Measurements from ENCODE around the gene AUNIP. TPM values are rescaled to one million over a fixed set of nuclear protein-coding genes. Genes with fewer than 3 reads are reported as not detected.

The AUNIP gene
- total RNA-seq, 3 donors from 2014 or later (not counting 1 experiment from before 2014, with no cell fraction given), result 0.16 to 0.50 (median 0.20) TPM

DNA sequence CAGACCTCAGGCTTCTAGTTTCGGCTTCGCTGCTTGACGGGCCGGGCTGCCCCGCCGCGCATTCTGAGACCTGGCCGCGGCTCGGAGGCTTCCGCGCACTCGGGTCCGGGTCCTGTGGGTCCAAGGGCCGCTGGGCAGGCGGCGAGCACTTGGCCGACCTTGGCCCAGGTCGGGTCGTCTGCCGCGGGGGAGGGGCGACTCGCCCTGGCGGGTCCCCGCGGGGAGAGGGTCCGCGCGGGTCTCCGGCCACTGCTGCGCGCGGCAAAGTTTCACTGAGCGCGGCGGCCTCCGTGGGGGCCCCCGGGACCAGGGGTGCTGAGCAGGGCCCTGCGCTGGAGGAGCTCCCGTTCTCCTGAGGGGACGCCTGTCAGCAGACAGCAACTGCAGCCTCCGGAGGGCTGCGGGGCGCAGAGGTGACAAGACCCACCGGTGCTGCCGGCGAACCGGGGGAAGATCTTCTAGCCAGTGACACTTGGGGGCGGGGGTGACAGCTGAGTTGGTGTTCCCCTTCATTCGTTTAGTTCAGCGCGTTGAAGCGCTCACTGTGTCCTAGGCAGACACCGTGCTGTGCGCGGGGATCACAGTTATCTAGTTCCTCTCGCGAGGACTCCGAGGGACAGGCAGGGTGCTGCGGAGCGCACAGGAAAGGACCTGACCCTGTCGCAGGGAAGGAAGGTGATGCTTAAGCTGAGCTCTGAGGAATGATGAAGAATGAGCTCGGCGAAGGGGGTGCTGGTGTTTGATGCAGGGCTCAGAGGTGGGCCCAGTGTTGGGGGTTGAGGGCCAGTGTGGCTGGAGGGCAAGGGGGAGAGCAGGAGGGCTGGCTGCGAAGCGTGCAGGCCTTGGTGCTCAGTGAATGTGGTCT lies 38.8 kb downstream of the AUNIP start:
- peak overlapping the region; percentile 97 for H3K4me3 Mint-ChIP-seq
- no peaks in the 10 kb centered on the region for H3K27me3 Mint-ChIP-seq (ENCODE audit: low read depth in 2 of 2)
- ATAC-seq (peak; percentile 71 to 81 (median 73)), DNase-seq (peak; percentile 77 to 88)
- H3K4me1 ChIP-seq (ENCODE audit: control insufficient read depth, insufficient read depth, low read length), result peaks cover 26% of the 10 kb centered on the region
- peak overlapping the region; percentile 96 for H3K27ac ChIP-seq (ENCODE audit: low read length)
- no peaks in the 10 kb centered on the region for H3K9me3 ChIP-seq (ENCODE audit: control insufficient read depth, insufficient read depth, low read length)
- TF ChIP-seq, protein P1, sequence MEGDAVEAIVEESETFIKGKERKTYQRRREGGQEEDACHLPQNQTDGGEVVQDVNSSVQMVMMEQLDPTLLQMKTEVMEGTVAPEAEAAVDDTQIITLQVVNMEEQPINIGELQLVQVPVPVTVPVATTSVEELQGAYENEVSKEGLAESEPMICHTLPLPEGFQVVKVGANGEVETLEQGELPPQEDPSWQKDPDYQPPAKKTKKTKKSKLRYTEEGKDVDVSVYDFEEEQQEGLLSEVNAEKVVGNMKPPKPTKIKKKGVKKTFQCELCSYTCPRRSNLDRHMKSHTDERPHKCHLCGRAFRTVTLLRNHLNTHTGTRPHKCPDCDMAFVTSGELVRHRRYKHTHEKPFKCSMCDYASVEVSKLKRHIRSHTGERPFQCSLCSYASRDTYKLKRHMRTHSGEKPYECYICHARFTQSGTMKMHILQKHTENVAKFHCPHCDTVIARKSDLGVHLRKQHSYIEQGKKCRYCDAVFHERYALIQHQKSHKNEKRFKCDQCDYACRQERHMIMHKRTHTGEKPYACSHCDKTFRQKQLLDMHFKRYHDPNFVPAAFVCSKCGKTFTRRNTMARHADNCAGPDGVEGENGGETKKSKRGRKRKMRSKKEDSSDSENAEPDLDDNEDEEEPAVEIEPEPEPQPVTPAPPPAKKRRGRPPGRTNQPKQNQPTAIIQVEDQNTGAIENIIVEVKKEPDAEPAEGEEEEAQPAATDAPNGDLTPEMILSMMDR (IDR thresholded peaks at IDR 0.05), result no peak
- H3K9me3 Mint-ChIP-seq, result no peaks in the 10 kb centered on the region
- H3K36me3 Mint-ChIP-seq, result no peaks in the 10 kb centered on the region
- intact Hi-C loops (cut with micrococcal nuclease), result loop anchor here (1.0 to 5.0 kb wide), 2 partner anchors 178 to 573 kb away; partner anchors contain the start of genes PAFAH2 and RSRP1
- no peaks in the 10 kb centered on the region for H3K36me3 ChIP-seq (ENCODE audit: control insufficient read depth, insufficient read depth, low read length)
- H3K4me3 ChIP-seq (ENCODE audit: low read length), result peak overlapping the region; percentile 98
- peak overlapping the region; percentile 94 to 95 for H3K27ac Mint-ChIP-seq
- H3K4me1 Mint-ChIP-seq, result peaks cover 30 to 38% of the 10 kb centered on the region in 2 donors
- H3K27me3 ChIP-seq (ENCODE audit: control insufficient read depth, insufficient read depth, low read length), result no peaks in the 10 kb centered on the region
- WGBS (ENCODE audit: insufficient coverage), result under 1% methylated on average over 67 of the region's 67 CpGs

DNA sequence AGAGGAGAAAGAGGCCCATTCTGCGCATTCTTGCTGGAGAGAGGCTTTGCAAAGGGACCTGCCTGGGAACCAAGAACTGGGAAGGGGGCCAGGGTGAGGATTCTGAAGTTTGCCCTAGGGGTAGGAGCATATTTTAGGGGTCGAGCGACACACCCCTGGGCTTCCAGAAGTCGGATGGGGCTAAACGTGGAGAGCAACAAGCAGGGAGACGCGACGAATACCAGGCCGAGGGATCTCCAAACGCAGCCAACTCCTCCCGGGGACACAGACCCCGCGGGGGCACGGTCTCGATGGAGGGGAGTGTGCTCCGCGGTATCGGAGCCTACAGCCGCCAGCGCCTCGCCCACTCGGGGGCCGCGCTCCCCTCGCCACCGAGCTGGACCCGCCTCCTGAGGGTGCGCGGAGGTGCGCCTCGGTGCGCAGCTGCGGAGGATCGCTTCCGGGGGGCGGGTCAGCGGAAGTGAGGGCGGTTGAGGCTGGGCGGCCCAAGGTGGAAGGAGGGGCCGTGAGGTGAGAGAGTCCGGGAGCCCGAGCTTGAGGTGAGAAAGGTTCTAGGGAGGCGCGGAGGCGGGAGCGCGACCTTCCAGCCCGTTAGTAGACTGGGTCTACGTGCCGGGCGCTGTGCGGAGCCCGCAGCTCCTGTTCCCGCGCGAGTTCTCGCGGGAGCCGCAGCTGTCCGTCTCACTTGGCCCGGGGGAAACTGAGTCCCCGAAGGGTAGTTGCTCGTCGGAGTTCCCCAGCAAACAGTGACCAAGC lies 39.6 kb downstream of the AUNIP start, which contains the start of gene MTFR1L:
TSS of gene MTFR1L (plus strand) at position 464 of the 756 bp plus-strand sequence. CDS start 3,151 bp downstream, outside the sequence.
- WGBS (ENCODE audit: insufficient coverage), result 1% methylated on average over 64 of the region's 64 CpGs
- intact Hi-C loops (cut with micrococcal nuclease), result loop anchor here (1.0 to 5.0 kb wide), 2 partner anchors 179 to 572 kb away; partner anchors contain the start of genes PAFAH2 and RSRP1

GRCh38 chr1:25818569-25818968 lies 40.7 kb downstream of the AUNIP start:
- peaks cover 30 to 42% of the 10 kb centered on the region in 2 donors for H3K4me1 Mint-ChIP-seq
- Histone ChIP-seq H3K4me3 (ENCODE audit: low read length) (no peak overlapping the region), H3K4me1 (ENCODE audit: control insufficient read depth, insufficient read depth, low read length) (peaks cover 26% of the 10 kb centered on the region), H3K9me3 (ENCODE audit: control insufficient read depth, insufficient read depth, low read length) (no peaks in the 10 kb centered on the region), H3K27me3 (ENCODE audit: control insufficient read depth, insufficient read depth, low read length) (no peaks in the 10 kb centered on the region), H3K36me3 (ENCODE audit: control insufficient read depth, insufficient read depth, low read length) (no peaks in the 10 kb centered on the region), H3K27ac (ENCODE audit: low read length) (no peak overlapping the region)
- 93% methylated on average over 6 of the region's 6 CpGs for WGBS (ENCODE audit: insufficient coverage)
- no peaks in the 10 kb centered on the region for H3K9me3 Mint-ChIP-seq
- H3K27ac Mint-ChIP-seq, result peak overlapping the region; percentile 94 to 95
- no peak for DNase-seq
- H3K36me3 Mint-ChIP-seq, result no peaks in the 10 kb centered on the region
- intact Hi-C loops (cut with micrococcal nuclease), result no loop called here
- TF ChIP-seq, protein P1 (IDR thresholded peaks at IDR 0.05), result no peak
- peak overlapping the region; percentile 97 for H3K4me3 Mint-ChIP-seq
- H3K27me3 Mint-ChIP-seq (ENCODE audit: low read depth in 2 of 2), result no peaks in the 10 kb centered on the region
- no peak for ATAC-seq

More for the DNA sequence above, 39.6 kb downstream of the AUNIP start, which contains the start of gene MTFR1L:
- peaks cover 30 to 42% of the 10 kb centered on the region in 2 donors for H3K4me1 Mint-ChIP-seq
- H3K4me3 Mint-ChIP-seq, result peak within 1 kb of the TSS; percentile 97
- H3K27me3 ChIP-seq (ENCODE audit: control insufficient read depth, insufficient read depth, low read length), result no peaks in the 10 kb centered on the region
- TF ChIP-seq, protein P1 (IDR thresholded peaks at IDR 0.05), result no peak
- peak; percentile 79 to 92 (median 84) for ATAC-seq
- peaks cover 26% of the 10 kb centered on the region for H3K4me1 ChIP-seq (ENCODE audit: control insufficient read depth, insufficient read depth, low read length)
- no peaks in the 10 kb centered on the region for H3K9me3 Mint-ChIP-seq
- peak within 1 kb of the TSS; percentile 98 for H3K4me3 ChIP-seq (ENCODE audit: low read length)
- H3K36me3 ChIP-seq (ENCODE audit: control insufficient read depth, insufficient read depth, low read length), result no peaks in the 10 kb centered on the region
- no peaks in the 10 kb centered on the region for H3K9me3 ChIP-seq (ENCODE audit: control insufficient read depth, insufficient read depth, low read length)
- peak; percentile 91 to 96 for DNase-seq
- no peaks in the 10 kb centered on the region for H3K27me3 Mint-ChIP-seq (ENCODE audit: low read depth in 2 of 2)
- peak within 1 kb of the TSS; percentile 94 to 95 for H3K27ac Mint-ChIP-seq
- peak within 1 kb of the TSS; percentile 96 for H3K27ac ChIP-seq (ENCODE audit: low read length)
- no peaks in the 10 kb centered on the region for H3K36me3 Mint-ChIP-seq

Measured in natural killer cell (primary cell).